Astrocyte of the cerebellum (primary cell): ENCODE data around the gene MKI67.
A peak's percentile ranks its signal among the peaks of the same experiment; 100 is the strongest.

Experiments
- DNase-seq: peaks from one replicate; pipeline ENCODE4 v3.0.0-alpha.2; 2011; ENCODE audit warnings: low read depth
- H3K4me3 ChIP-seq: 2 replicates; pipeline ENCODE4 v1.5.1; 2011; ENCODE audit warnings: mild to moderate bottlenecking, low read depth, low read length, moderate library complexity
- in situ Hi-C: cut with HindIII; loops from 2 replicates; pipeline ENCODE4 v1.10.0; 2017; ENCODE audit warnings: low sequenced_read_pairs
- TF ChIP-seq, protein P1 (sequence below): IDR thresholded peaks from 2 replicates; pipeline ENCODE4 v1.5.1; 2012; ENCODE audit warnings: low read length, low read depth, moderate library complexity, mild to moderate bottlenecking; ENCODE audit errors: missing control alignments

MKI67 gene

DNA sequence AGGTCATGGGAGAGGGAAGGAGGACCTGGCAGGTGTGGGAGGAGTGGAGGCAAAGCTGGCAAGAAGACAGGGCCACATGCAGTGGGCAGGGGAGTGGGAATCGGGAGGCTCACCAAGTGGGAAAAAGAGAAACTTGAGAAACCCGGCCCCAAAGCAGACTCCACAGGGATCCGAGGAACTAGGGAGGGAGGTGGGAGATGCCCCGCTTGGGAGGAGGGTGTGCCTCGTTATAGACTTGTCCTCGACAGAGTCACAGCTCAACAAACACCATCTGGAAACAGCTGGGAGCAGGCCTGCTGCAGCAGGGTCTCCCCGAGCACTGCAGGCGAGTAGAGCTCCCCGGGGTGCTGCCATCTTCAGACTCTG, 54.8 kb downstream of the MKI67 start:
- in situ Hi-C loops: no loop called here
- no peak overlapping the region for H3K4me3 ChIP-seq
- DNase-seq: no peak
- TF ChIP-seq, protein P1, sequence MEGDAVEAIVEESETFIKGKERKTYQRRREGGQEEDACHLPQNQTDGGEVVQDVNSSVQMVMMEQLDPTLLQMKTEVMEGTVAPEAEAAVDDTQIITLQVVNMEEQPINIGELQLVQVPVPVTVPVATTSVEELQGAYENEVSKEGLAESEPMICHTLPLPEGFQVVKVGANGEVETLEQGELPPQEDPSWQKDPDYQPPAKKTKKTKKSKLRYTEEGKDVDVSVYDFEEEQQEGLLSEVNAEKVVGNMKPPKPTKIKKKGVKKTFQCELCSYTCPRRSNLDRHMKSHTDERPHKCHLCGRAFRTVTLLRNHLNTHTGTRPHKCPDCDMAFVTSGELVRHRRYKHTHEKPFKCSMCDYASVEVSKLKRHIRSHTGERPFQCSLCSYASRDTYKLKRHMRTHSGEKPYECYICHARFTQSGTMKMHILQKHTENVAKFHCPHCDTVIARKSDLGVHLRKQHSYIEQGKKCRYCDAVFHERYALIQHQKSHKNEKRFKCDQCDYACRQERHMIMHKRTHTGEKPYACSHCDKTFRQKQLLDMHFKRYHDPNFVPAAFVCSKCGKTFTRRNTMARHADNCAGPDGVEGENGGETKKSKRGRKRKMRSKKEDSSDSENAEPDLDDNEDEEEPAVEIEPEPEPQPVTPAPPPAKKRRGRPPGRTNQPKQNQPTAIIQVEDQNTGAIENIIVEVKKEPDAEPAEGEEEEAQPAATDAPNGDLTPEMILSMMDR: no peak

DNA sequence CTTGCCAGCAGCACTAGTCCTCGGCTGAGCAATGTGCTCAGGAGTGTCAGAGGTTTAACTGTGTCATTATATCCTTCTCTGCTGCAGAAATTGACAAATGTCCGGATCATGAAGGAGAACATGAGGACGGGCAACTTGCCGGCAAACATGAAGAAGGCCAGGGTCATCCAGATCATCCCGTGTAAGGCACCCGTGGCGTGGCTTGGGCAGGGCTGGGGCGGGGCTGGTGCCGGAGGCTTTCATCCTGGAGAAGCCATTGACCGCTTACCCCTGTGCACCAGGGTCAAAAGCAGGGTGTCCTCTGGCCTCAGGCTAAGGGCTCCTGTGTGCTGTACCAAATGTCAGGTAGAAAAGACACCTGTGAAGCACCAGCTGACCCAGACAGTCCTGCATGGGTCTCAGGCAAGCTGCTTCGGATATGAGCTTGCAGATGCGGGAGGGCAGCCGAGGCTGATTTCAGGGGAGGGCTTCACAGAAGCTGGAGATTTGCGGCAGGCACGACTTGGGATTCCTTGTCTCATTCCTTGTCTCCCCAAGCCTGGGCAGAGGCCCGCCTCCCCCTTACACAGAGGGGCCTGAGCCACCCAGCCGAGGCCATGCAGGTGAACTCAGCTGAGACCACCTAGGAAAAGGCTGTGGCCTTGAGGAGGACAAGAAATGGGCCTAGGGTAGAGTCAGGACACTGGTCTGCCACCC, 55.4 kb downstream of the MKI67 start:
- DNase-seq: no peak
- H3K4me3 ChIP-seq: no peak overlapping the region
- TF ChIP-seq, protein P1: no peak
- in situ Hi-C loops: no loop called here

DNA sequence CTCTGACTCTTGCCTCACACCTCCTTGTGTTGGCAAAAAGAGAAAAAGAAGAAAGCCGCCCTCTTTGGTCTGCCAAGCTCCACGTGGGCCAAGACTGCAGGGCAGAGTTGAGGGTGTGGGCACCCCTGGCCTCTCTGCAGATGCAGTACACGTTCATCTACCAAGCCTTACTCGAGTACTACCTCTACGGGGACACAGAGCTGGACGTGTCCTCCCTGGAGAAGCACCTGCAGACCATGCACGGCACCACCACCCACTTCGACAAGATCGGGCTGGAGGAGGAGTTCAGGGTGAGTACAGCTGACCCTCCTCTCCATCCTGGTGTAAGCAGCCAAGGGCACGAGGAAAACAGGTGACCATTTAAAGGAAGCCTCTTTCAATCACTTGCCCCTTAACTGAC, 56.1 kb downstream of the MKI67 start:
- in situ Hi-C loops: no loop called here
- DNase-seq: no peak
- TF ChIP-seq, protein P1: no peak
- no peak overlapping the region for H3K4me3 ChIP-seq

DNA sequence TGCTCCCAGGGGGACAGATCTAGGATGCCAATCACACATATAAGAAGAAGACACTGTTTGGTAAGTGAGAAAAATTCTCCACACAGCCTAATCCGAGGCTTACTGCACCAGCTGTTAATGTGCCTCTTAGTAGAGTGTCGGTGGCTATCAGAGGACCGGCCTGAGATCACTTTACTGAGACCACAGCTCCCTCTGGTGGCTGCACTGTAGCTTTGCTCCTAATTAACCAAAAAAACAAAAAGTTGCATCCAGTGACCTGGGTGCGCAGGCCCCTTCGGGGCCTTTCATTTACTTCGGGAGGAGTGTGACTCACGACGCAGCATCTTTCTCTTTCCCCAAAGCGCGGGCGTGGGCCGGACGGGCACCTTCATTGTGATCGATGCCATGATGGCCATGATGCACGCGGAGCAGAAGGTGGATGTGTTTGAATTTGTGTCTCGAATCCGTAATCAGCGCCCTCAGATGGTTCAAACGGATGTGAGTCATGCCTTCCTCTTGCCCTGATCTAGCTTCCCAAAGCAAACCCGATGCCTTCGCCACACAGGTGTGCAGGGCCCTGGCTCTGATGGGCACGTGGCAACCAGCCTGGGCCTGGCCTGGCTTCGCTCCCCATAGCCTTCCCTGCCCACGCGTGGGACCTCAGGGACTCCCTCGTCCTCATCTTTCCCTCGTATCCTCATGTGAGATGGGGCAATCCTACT, 56.7 kb downstream of the MKI67 start:
- in situ Hi-C loops: no loop called here
- H3K4me3 ChIP-seq: no peak overlapping the region
- DNase-seq: peak; percentile 47
- TF ChIP-seq, protein P1: peak; percentile 75

DNA sequence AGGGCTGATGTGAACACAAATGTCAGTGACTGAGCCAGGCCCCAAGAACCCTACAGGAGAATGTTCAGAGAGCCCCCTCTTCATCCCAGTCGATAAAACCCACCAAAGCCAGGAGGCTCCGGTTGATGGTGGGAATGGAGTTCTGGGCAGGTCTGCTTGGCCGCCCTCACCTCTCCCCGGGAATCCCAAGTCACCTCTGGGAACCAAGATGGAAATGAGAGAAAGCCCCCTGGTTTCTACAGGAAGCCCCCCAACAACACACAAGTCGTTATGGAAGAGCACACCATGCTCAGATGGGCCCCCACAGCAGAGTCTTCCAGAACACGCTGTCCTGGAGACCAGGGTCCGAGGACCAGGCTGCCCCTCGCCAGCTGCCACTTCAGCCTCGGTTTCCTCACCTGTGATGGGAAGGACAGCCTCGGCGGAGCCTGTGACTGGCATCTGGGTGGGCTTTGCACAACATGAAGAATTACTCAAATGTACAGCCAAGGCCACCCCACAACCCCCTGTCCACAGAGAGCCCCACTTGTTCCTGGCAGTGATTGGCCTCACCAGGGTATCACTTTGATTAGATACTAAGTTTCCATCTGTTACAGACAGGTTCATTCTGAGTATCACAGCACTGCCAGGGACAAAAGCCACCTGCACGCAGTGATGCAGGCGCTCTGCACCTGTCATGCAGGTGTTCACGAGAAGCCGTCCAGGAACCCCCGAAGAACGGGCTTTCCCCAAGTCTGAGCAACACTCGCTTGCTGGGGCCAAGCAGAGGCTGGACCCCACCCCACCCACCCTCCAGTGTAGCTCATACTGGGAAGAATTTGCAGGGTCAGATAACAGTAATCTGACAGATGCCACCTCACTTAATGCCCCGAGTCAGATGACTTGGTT, 57.6 kb downstream of the MKI67 start:
- TF ChIP-seq, protein P1: no peak
- H3K4me3 ChIP-seq: no peak overlapping the region
- DNase-seq: no peak
- in situ Hi-C loops: no loop called here

DNA sequence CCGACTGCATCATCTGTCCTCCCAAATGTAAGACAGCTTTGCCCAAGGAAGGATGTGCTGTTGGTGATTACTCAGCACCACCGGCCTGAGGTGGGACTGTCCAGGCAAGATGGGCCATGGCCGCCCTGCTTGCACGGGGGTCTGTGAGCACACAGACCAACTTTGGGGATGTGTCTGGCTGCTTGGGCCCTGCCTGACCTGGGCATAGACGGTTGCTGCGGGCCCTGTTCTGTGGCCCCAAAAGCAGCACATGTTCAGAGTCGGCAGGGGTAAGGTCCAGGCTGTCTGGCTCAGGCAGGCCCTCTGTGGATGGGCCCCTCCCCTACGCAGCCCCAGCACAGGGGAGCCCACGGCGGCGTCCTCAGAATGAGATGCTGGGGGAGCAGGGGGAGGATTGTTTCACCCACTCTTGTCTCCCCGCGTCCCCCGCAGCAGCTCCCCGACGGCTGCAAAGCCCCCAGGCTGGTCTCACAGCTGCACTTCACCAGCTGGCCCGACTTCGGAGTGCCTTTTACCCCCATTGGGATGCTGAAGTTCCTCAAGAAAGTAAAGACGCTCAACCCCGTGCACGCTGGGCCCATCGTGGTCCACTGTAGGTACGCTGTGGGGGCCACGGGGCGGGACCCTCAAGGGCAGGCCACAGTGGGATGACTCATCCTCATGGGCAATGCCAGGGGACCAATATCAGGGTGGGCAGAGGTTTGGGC, 58.4 kb downstream of the MKI67 start:
- TF ChIP-seq, protein P1: no peak
- no peak for DNase-seq
- in situ Hi-C loops: no loop called here
- H3K4me3 ChIP-seq: no peak overlapping the region
